ENCODE data around the gene SUMF1.
A peak's percentile ranks its signal among the peaks of the same experiment; 100 is the strongest.

SUMF1 gene

GRCh38 chr3:4497005-4497692 is 30.1 kb upstream of the SUMF1 start:
- no peak for DNase-seq

GRCh38 chr3:4496087-4496452 is 29.0 kb upstream of the SUMF1 start:
- DNase-seq = no peak

GRCh38 chr3:4495294-4496086 is 28.4 kb upstream of the SUMF1 start:
- DNase-seq = no peak

- no peak for DNase-seq
Measured at GRCh38 chr3:4494895-4495264, 27.8 kb upstream of the SUMF1 start.

GRCh38 chr3:4493941-4494894 is 27.1 kb upstream of the SUMF1 start:
- peak; percentile 21 for DNase-seq

GRCh38 chr3:4493014-4493940 is 26.2 kb upstream of the SUMF1 start, which contains the start of gene ITPR1:
TSS of gene ITPR1 (plus strand) at chr3:4493348. CDS start at chr3:4516492, 23,144 bp downstream.
- DNase-seq = peak; percentile 99

- DNase-seq = peak; percentile 64
Measured at GRCh38 chr3:4492208-4493013, 25.3 kb upstream of the SUMF1 start.

- no peak for DNase-seq
Measured at GRCh38 chr3:4491855-4492207, 24.8 kb upstream of the SUMF1 start.

- DNase-seq = no peak
Measured at GRCh38 chr3:4478261-4478660, 11.2 kb upstream of the SUMF1 start.

GRCh38 chr3:4476496-4476895 is 9.4 kb upstream of the SUMF1 start:
- DNase-seq = no peak

- DNase-seq = no peak
Measured at GRCh38 chr3:4475804-4476203, 8.7 kb upstream of the SUMF1 start.

GRCh38 chr3:4474683-4475490 is 7.8 kb upstream of the SUMF1 start:
- DNase-seq = no peak

GRCh38 chr3:4472766-4473165 is 5.7 kb upstream of the SUMF1 start:
- DNase-seq = no peak

- DNase-seq = no peak
Measured at GRCh38 chr3:4472312-4472711, 5.2 kb upstream of the SUMF1 start.

- DNase-seq = no peak
Measured at GRCh38 chr3:4471907-4472306, 4.8 kb upstream of the SUMF1 start.

- no peak for DNase-seq
Measured at GRCh38 chr3:4467522-4467867, 426 bp upstream of the SUMF1 start.

- no peak for DNase-seq
Measured at GRCh38 chr3:4464576-4464975, 2.5 kb downstream of the SUMF1 start.

- DNase-seq = no peak
Measured at GRCh38 chr3:4462369-4463040, 4.6 kb downstream of the SUMF1 start.

- no peak for DNase-seq
Measured at GRCh38 chr3:4461468-4462090, 5.5 kb downstream of the SUMF1 start.

- DNase-seq = no peak
Measured at GRCh38 chr3:4460334-4460733, 6.7 kb downstream of the SUMF1 start.
